GM23248 (cell line): ENCODE results near the gene CCL27. TPM values are rescaled to one million over a fixed set of nuclear protein-coding genes. Genes with fewer than 3 reads are reported as not detected.
A peak's percentile ranks its signal among the peaks of the same experiment; 100 is the strongest.

Experiments used
- DNase-seq: peaks from one replicate; pipeline ENCODE4 v3.0.0-alpha.2; 2015
- H2AFZ ChIP-seq: fragments of 200-600 bp; sonication (generic); 2 replicates; pipeline ENCODE4 v1.6.1; 2016; ENCODE audit warnings: antibody characterized with exemption
- H3F3A ChIP-seq: fragments of 200-600 bp; sonication (generic); 2 replicates; pipeline ENCODE4 v1.6.1; 2016; ENCODE audit warnings: mild to moderate bottlenecking, antibody characterized with exemption, mixed run types; ENCODE audit not compliant: insufficient read depth
- H3K27ac ChIP-seq: fragments of 200-600 bp; sonication (generic); 2 replicates; pipeline ENCODE4 v1.5.1; 2016; ENCODE audit warnings: mild to moderate bottlenecking
- H3K27me3 ChIP-seq: fragments of 200-600 bp; sonication (generic); replicated peaks from 2 replicates; pipeline ENCODE4 v1.6.1; 2016; ENCODE audit warnings: mild to moderate bottlenecking; ENCODE audit not compliant: insufficient read depth
- H3K36me3 ChIP-seq: fragments of 200-600 bp; sonication (generic); 2 replicates; pipeline ENCODE4 v1.6.1; 2016; ENCODE audit warnings: low read depth, mild to moderate bottlenecking
- H3K4me1 ChIP-seq: fragments of 200-600 bp; sonication (generic); 2 replicates; pipeline ENCODE4 v1.6.1; 2016; ENCODE audit warnings: mild to moderate bottlenecking; ENCODE audit not compliant: insufficient read depth
- H3K4me2 ChIP-seq: fragments of 200-600 bp; sonication (generic); one replicate; pipeline ENCODE4 v1.6.1; 2016; ENCODE audit warnings: mild to moderate bottlenecking; ENCODE audit not compliant: unreplicated experiment
- H3K4me3 ChIP-seq: fragments of 200-600 bp; sonication (generic); 2 replicates; pipeline ENCODE4 v1.5.1; 2016; ENCODE audit warnings: mild to moderate bottlenecking
- H3K79me2 ChIP-seq: fragments of 200-600 bp; sonication (generic); 2 replicates; pipeline ENCODE4 v1.6.1; 2016; ENCODE audit warnings: mild to moderate bottlenecking; ENCODE audit not compliant: insufficient read depth
- H3K9ac ChIP-seq: fragments of 200-600 bp; sonication (generic); 2 replicates; pipeline ENCODE4 v1.6.1; 2016; ENCODE audit warnings: mild to moderate bottlenecking
- H3K9me2 ChIP-seq: fragments of 200-600 bp; sonication (generic); 2 replicates; pipeline ENCODE4 v1.6.1; 2016; ENCODE audit warnings: mixed run types, mild to moderate bottlenecking, moderate library complexity; ENCODE audit not compliant: insufficient read depth
- H3K9me3 ChIP-seq: fragments of 200-600 bp; sonication (generic); one replicate; pipeline ENCODE4 v1.6.1; 2017; ENCODE audit warnings: low read depth
- H4K20me1 ChIP-seq: fragments of 200-600 bp; sonication (generic); 2 replicates; pipeline ENCODE4 v1.6.0; 2016; ENCODE audit not compliant: insufficient read depth
- EZH2 ChIP-seq: fragments of 200-600 bp; sonication (generic); IDR thresholded peaks from 2 replicates; pipeline ENCODE4 v1.6.1; 2018; ENCODE audit warnings: antibody characterized with exemption, mild to moderate bottlenecking; ENCODE audit not compliant: insufficient read depth, poor library complexity, severe bottlenecking
- EZH2phosphoT487 ChIP-seq: fragments of 200-600 bp; sonication (generic); IDR thresholded peaks from 2 replicates; pipeline ENCODE4 v1.6.1; 2018; ENCODE audit warnings: antibody characterized with exemption, moderate library complexity, mild to moderate bottlenecking, low read depth; ENCODE audit not compliant: insufficient read depth
- whole genome bisulfite sequencing, 2 experiments: methylation state at CpG; one replicate each; pipeline ENCODE4 v1.1.6; 2015 to 2017; ENCODE audit warnings: low lambda C conversion rate in 2 of 2, low coverage in 1 of 2; ENCODE audit errors: missing lambda C conversion rate in 2 of 2; 5-methylcytosine and 5-hydroxymethylcytosine counted together
- in situ Hi-C: fragments of 300-500 bp; cut with MboI; formaldehyde crosslinking; loops from 2 replicates; pipeline ENCODE4 v1.15.0; 2020
- polyA plus RNA-seq: library from polyadenylated mRNA; unstranded; fragments of >200 nt; fragmentation: Nextera tagmentation; extraction: Ambion mirVana; gene quantifications from 2 replicates; pipeline ENCODE4 v1.2.1, GENCODE V29; 2016
- small RNA-seq: library from RNA; depleted of rRNA; stranded (forward); fragments of <200 nt; gene quantifications from one replicate; pipeline ENCODE3, GENCODE V24; 2014; ENCODE audit warnings: low read depth, low replicate concordance
- total RNA-seq: library from RNA; depleted of rRNA; stranded (reverse); fragments of >200 nt; shearing (Covaris generic); gene quantifications from 2 replicates; pipeline ENCODE4 v1.2.3, GENCODE V29; 2014; rRNA removed

CCL27 gene
- total and polyA plus RNA-seq, 2 experiments from 2014 or later = 0.50 TPM; not detected in 1

GRCh38 chr9:34615132-34615531 is 47.3 kb downstream of the CCL27 start:
- H4K20me1 ChIP-seq = no peaks in the 10 kb centered on the region
- no peak overlapping the region for H3K9ac ChIP-seq
- no peaks in the 10 kb centered on the region for H3K27me3 ChIP-seq
- H3K27ac ChIP-seq = no peak overlapping the region
- H3K4me2 ChIP-seq = no peak overlapping the region
- H3K4me3 ChIP-seq = no peak overlapping the region
- peaks cover 9% of the 10 kb centered on the region; the same call in 1 of the 2 replicates for H3K36me3 ChIP-seq
- peaks cover 35% of the 10 kb centered on the region for H3K79me2 ChIP-seq
- no peak for TF ChIP-seq EZH2
- in situ Hi-C loops = loop anchor here (25.0 kb wide), 1 partner anchor 103 kb away; the partner anchor contains the start of gene ENHO
- peaks cover 17% of the 10 kb centered on the region for H3K4me1 ChIP-seq
- H3K9me2 ChIP-seq = no peaks in the 10 kb centered on the region
- H3F3A ChIP-seq = peaks cover 14% of the 10 kb centered on the region; the same call in 1 of the 2 replicates
- H3K9me3 ChIP-seq = no peaks in the 10 kb centered on the region
- 96 to 100% methylated on average over 2 of the region's 2 CpGs for WGBS, 2 experiments
- H2AFZ ChIP-seq = no peak overlapping the region
- no peak for DNase-seq

- TF ChIP-seq EZH2phosphoT487 (no peak), EZH2 (no peak)
- peak; percentile 90 for DNase-seq
- peaks cover 14% of the 10 kb centered on the region; the same call in 1 of the 2 replicates for H3F3A ChIP-seq
Observed at GRCh38 chr9:34612788-34613390, 49.6 kb downstream of the CCL27 start.

More at GRCh38 chr9:34612788-34613390, 49.6 kb downstream of the CCL27 start:
- Histone ChIP-seq H3K9ac (peak overlapping the region; percentile 94), H3K4me3 (peak overlapping the region; percentile 94), H3K4me2 (peak overlapping the region; percentile 78), H3K79me2 (peaks cover 16% of the 10 kb centered on the region), H3K27me3 (no peaks in the 10 kb centered on the region), H3K9me3 (no peaks in the 10 kb centered on the region), H3K36me3 (peaks cover 9% of the 10 kb centered on the region; the same call in 1 of the 2 replicates), H3K27ac (peak overlapping the region; percentile 41), H3K9me2 (no peaks in the 10 kb centered on the region), H4K20me1 (no peaks in the 10 kb centered on the region), H2AFZ (peak overlapping the region; percentile 93), H3K4me1 (peaks cover 9% of the 10 kb centered on the region; the same call in 1 of the 2 replicates)
- WGBS, 2 experiments = 1 to 2% methylated on average over 15 of the region's 15 CpGs
- in situ Hi-C loops = loop anchor here (25.0 kb wide), 1 partner anchor 101 kb away; the partner anchor contains the start of gene ENHO

Small RNA genes within 50 kb of the gene (small RNA-seq; reads per million reads assigned to genes)
- not detected for gene CCL27

Other genes with a start within 250 kb of the CCL27 start
- 9.1 and 12.3 TPM in 2 replicates for gene FAM219A, start 204.1 kb downstream of the CCL27 start, total RNA-seq
- 7.6 and 7.8 TPM in 2 replicates for gene FAM219A, start 204.1 kb downstream of the CCL27 start, polyA plus RNA-seq
- not detected in 2 replicates for gene DNAI1, start 203.9 kb downstream of the CCL27 start, total RNA-seq
- not detected in 2 replicates for gene DNAI1, start 203.9 kb downstream of the CCL27 start, polyA plus RNA-seq
- not detected in 2 replicates for gene ENHO, start 139.7 kb downstream of the CCL27 start, total RNA-seq
- gene ENHO, start 139.7 kb downstream of the CCL27 start, polyA plus RNA-seq = 0.35 TPM in 1 of 2 replicates, not detected in the other
- not detected in 2 replicates for gene CNTFR, start 72.9 kb downstream of the CCL27 start, total RNA-seq
- not detected in 2 replicates for gene CNTFR, start 72.9 kb downstream of the CCL27 start, polyA plus RNA-seq
- 16.9 and 28.7 TPM in 2 replicates for gene RPP25L, start 50.6 kb downstream of the CCL27 start, total RNA-seq
- gene RPP25L, start 50.6 kb downstream of the CCL27 start, polyA plus RNA-seq = 21.0 and 25.0 TPM in 2 replicates
- gene DCTN3, start 42.2 kb downstream of the CCL27 start, total RNA-seq = 77.1 and 130 TPM in 2 replicates
- 148 and 161 TPM in 2 replicates for gene DCTN3, start 42.2 kb downstream of the CCL27 start, polyA plus RNA-seq
- 0.11 and 0.38 TPM in 2 replicates for gene ARID3C, start 33.6 kb downstream of the CCL27 start, total RNA-seq
- not detected in 2 replicates for gene ARID3C, start 33.6 kb downstream of the CCL27 start, polyA plus RNA-seq
- gene SIGMAR1, start 24.9 kb downstream of the CCL27 start, total RNA-seq = 138 and 148 TPM in 2 replicates
- gene SIGMAR1, start 24.9 kb downstream of the CCL27 start, polyA plus RNA-seq = 142 and 147 TPM in 2 replicates
- 22.4 and 25.5 TPM in 2 replicates for gene GALT, start 16.0 kb downstream of the CCL27 start, total RNA-seq
- 28.5 and 29.1 TPM in 2 replicates for gene GALT, start 16.0 kb downstream of the CCL27 start, polyA plus RNA-seq
- gene IL11RA, start 10.5 kb downstream of the CCL27 start, total RNA-seq = 50.7 and 52.3 TPM in 2 replicates
- 44.0 and 44.1 TPM in 2 replicates for gene IL11RA, start 10.5 kb downstream of the CCL27 start, polyA plus RNA-seq
- not detected in 2 replicates for gene CCL19, start 28.6 kb upstream of the CCL27 start, total RNA-seq
- gene CCL19, start 28.6 kb upstream of the CCL27 start, polyA plus RNA-seq = not detected in 2 replicates
- not detected in 2 replicates for gene CCL21, start 47.5 kb upstream of the CCL27 start, total RNA-seq
- not detected in 2 replicates for gene CCL21, start 47.5 kb upstream of the CCL27 start, polyA plus RNA-seq